ENCODE results near the gene EPC2.

Gene EPC2

GRCh38 chr2:148816176-148816575, 171.6 kb downstream of the EPC2 start:
- DNase-seq, result no peak

DNA sequence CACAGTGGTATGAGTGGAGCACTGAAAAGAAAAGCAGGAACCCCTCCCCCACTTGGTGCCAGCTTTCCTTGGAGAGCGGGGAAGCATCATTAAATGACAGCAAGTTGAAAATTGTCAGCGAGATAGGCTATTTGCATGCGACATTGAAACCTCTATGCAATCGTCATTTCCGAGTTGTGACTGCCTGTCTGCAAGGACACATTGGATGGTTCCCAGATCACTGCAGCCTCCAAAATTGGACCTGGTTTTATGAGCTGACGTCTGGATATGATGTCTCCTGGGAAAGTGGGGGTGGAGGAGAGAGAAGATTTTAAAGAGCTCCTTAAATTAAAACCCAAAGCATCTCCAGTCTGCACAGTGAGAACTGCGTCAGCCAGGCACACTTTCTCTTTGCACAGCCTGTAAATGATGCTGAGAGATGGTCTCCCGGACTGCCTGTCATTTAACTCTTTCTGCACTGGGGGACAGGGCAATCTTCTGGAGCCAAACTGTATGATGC, 172.7 kb downstream of the EPC2 start:
- DNase-seq, result no peak

GRCh38 chr2:148819019-148819585, 174.6 kb downstream of the EPC2 start:
- DNase-seq, result no peak

DNA sequence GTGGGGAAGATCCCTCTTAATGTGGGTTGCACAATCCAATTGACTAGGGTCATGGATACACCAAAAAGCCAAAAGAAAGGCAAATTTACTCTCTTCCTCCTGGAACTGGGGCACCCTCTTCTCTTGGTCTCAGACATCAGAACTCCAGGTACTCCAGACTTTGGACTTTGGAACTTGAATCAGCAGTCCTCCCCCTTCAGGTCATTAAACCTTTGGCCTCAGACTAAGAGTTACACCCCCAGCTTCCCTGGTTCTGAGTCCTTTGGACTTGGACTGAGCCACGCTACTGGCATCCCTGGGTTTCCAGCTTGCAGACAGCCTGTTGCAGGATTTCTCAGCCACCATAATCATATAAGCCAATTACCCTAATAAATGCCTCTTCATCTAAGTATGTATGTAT, 179.6 kb downstream of the EPC2 start:
- DNase-seq, result no peak

- DNase-seq, result no peak
Measured at GRCh38 chr2:148826791-148827190, 182.2 kb downstream of the EPC2 start.

GRCh38 chr2:148828941-148829340, 184.4 kb downstream of the EPC2 start:
- DNase-seq, result no peak

DNA sequence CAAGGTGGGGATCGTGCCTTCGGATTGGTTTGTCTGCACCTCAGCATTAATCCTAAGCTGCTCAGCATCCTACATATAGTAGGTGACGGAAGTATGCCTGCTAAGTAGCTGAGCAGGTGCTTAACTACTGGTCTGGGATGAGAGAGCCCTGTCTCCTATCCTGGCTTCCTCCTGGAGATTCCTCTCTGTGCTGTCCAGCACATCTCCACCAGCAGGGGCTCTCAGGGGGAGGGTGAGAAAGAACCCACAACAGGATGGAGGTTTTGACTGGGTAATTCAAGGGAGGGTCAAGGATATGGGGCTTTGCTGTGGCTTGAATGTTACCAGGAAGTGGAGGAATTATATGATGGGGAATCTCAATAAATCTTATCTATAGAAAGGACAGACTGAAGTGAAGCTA, 185.1 kb downstream of the EPC2 start:
- peak; percentile 81 for DNase-seq

- peak; percentile 17 for DNase-seq
Measured at GRCh38 chr2:148832637-148833036, 188.1 kb downstream of the EPC2 start.
